Medulla oblongata (tissue), 1 donor: ENCODE results near the gene HDAC9.

Source experiments
- DNase-seq: peaks from one replicate; pipeline ENCODE4 v3.0.0-alpha.2; 2015; ENCODE audit errors: extremely low spot score

Gene HDAC9

DNA sequence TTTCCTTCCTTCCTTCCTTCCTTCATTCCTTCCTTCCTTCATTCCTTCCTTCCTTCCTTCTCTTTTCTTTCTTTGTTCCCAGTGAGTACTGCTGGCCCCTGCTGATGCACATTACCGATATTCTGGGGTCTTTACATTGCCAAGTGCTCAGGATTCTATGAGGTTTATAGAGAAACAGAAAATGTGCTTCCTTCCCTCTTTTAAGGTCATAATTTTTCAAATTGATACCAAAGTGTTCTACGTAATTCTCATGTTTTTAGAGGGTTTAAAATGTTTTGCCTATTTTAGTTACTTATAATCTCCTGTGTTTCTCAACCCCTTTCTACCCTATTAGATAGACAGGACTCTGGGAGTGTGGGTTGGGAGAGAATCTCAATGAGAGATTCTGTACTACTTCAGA is 291.2 kb downstream of the HDAC9 start:
- DNase-seq, result no peak

DNA sequence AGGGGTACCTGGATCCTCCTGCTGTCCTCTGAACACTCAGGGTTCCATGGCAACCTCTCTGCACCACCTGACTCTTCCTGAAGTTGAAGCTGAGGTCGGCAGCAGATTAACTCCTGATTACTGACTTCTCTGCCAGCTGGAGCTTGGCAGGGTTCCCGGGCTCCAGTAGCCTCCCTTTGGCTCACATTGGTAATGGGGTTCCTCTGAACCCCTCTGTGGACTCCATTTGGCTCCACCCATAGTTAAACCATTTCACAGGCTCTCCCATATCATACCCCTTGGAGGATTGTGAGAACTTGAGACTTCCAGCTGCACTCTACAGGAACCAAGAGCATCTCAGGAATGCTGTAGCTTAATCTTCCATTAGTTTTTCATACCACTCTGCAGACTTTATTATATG is 292.5 kb downstream of the HDAC9 start:
- DNase-seq, result no peak

- DNase-seq, result no peak
Observed at GRCh38 chr7:18792871-18793595, 297.5 kb downstream of the HDAC9 start.

DNA sequence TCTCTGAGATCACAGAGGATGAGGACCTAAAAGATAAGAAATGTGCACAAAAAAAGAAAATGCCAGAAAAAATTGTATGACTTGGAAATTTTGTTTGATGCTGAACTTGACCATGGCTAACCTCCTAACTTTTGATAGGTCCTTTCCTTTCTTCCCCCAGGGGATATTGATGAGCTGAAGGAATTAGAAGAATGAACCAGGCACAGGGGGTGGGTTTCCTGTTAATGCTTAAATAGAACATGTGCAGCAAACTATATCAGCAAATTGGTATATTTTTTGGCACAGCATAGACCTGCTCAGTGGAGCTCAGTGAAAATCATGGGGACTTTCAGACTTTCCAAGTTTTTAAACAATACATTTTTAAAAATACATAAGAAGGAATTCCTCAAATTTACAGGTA is 300.7 kb downstream of the HDAC9 start:
- DNase-seq, result no peak

- DNase-seq, result no peak
Observed at GRCh38 chr7:18798088-18798906, 302.7 kb downstream of the HDAC9 start.

- no peak for DNase-seq
Observed at GRCh38 chr7:18799899-18800298, 304.4 kb downstream of the HDAC9 start.

DNA sequence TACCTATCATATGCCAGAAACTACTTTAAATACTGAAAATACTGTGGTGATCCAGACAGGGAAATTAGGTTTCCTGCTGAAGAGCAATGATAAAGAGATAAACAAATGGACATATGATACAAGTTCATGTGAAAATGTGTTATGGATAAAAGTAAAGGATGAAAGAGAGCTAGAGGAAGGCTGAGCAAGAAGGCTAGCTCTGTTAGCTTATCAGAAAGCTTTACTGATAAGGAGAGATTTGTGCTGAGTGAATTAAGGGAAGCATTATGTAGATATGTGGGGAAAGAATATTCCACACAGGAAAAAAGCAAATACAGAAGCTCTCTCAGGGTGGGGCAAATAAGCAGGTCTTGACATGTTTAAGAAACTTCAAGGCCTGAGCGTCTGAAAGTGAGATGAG is 308.4 kb downstream of the HDAC9 start:
- DNase-seq, result no peak

GRCh38 chr7:18806177-18806576 is 310.6 kb downstream of the HDAC9 start:
- DNase-seq, result no peak

- no peak for DNase-seq
Observed at GRCh38 chr7:18808026-18808425, 312.5 kb downstream of the HDAC9 start.

DNA sequence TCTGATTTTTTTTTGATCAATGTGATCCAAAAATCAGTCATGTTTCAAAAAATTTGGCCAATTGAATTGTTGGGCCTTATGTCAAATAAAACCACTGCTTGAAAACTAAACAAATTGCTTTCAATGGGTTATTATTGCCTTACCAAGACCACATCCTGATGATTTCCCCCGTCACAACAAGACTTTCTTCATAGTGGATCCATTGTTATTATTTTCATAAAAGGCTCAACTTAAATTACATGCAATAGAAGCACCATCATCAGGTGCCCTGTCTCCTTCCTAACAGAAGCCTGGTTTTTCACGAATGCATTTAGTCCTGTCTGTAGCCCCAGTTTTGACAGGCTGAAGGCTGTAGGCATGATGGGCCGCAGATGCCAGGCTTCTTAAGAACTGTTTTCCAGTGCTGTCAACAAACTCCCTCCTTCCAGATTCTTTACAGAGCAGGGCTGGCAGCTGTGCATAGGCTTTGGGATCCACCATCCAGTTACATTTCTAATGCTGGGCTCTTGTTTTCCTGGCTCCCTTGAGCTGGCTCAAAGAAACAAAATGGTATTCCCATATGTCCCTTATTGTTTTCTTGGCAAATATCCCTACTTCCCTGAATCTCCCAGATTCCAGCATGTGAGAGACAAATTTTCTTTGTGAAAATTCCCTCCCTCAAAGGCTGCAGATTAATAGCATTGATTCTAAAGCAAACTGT is 319.9 kb downstream of the HDAC9 start:
- DNase-seq, result no peak

- DNase-seq, result no peak
Observed at GRCh38 chr7:18820981-18821380, 325.4 kb downstream of the HDAC9 start.

DNA sequence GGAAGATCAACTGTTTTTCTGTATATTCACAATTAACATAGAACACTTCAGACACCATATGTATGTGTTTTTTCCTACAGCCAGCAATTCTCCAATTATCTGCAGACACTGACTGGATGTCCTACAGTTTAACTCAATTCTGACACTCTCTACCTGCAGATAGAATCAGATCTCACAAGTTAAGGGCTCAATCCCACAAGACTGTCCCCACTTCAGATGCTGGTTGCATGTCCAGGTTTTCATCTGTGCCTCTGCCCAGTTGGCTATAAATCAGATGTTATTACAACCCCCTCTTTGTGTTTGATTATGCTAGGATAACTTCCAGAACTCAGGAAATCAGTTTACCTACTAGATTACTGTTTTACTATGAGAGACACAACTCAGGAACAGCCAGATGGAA is 326.0 kb downstream of the HDAC9 start:
- DNase-seq, result no peak

DNA sequence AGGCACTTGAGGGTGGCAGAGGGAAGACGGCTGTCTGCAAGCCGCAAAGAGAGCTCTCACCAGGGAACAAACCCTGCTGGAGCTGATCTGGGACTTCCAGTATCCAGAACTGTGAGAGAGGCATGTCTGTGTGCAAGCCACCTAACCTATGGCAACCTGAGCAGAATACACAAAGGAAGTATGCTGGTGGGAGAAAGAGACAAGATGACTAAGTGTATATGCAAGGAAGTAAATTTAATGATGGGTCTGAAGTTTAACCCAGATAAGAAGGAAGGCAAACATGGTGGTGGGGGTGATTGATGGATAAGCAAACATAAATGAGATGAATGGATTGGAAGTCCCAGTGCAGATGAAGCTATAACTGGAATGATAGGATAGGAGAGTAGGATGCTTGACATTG is 328.6 kb downstream of the HDAC9 start:
- no peak for DNase-seq

- DNase-seq, result no peak
Observed at GRCh38 chr7:18828260-18828993, 332.9 kb downstream of the HDAC9 start.

DNA sequence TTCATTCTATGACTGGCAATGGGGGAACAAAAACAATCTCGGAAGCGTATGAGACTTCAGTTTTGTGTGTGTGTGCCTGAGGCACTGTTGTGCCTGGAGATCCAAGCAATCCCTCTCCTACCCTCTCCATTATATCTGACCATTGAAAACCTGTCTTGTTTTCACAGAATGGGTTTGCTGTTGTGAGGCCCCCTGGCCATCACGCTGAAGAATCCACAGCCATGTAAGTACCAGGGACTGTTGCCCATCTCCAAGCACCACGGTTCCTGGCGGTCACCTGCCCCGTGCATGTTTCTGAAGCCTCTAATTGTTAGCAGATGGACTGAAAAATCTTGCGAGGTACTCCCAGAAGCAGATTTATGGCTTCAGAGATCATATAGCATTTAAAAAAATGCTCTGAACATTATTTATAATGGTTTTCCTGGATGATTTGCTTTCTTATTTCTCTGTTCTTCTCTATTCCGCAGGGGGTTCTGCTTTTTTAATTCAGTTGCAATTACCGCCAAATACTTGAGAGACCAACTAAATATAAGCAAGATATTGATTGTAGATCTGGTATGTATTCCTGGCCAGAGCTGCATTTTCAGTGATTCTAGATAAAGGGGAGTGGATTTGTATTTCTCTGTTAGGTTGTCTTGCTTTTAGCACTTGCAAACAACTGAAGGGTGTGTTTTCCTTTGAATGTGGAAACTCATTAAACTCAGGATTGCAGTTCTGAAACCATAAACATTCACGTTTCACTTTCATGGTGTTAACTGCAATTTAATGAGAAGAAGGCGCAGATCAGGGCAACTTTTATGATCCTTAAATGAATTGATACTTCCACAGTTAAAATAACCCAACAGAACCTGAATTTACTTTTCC is 333.7 kb downstream of the HDAC9 start:
- DNase-seq, result no peak

DNA sequence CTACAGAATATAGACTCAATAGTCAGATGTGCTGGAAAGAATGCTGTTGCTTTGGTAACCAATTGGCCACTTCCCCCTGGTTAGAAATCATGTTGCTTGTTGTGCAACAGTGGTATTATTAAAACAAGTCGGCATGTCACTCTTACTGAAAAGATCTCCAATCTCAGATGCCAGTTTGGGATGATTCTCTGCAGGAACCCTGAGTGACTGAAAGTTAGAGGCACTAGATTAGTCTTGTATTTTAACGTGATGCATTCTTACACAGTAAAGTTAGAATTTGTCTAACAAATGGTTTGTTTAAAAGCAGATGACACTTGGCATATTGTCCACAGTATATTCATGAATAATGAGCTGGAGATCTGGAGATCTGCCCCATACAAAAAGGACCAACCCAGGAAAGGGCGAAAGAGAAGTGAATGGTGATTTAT is 334.3 kb downstream of the HDAC9 start:
- DNase-seq, result no peak

- no peak for DNase-seq
Observed at GRCh38 chr7:18831419-18831818, 335.9 kb downstream of the HDAC9 start.

DNA sequence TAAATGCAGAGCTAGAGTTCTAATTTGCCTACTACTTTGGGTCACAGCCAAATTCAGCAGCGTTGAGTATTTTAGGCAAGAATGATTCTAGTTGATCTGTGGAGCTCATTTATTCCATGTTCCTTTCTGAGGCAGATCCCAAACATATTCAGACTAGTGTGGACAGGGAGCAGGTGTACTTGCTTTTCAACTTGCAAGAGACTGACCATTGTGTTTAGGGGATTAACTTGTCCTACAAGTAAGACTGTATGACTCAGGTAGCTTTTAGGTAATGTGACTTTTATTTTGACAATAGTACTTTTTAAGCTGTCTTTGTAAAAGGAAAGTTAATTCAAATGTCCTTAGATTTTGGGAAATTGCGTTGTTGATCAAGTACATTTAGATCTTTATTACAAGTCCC is 336.4 kb downstream of the HDAC9 start:
- DNase-seq, result no peak

DNA sequence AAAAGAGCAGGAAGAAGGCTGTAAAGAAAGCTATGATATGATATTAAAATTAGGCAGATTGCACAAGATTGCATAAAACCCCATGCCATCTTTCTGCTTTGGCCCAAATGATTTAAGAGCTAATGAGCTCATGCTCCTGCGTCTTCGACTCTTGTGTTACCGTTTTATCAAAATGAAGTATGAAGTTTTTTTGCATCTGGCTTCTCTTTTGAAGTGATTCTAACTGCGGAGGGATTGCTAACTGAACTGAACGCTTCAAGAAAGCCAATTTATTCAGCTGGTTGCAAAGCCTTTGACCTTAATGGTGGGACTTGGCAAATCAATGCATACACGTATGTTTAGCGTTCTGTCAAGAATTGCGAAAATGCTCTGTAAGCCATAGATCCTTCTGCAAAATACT is 339.0 kb downstream of the HDAC9 start:
- no peak for DNase-seq

GRCh38 chr7:18835001-18835690 is 339.6 kb downstream of the HDAC9 start:
- no peak for DNase-seq
